ENCODE results near the gene IFT57.

Gene IFT57

DNA sequence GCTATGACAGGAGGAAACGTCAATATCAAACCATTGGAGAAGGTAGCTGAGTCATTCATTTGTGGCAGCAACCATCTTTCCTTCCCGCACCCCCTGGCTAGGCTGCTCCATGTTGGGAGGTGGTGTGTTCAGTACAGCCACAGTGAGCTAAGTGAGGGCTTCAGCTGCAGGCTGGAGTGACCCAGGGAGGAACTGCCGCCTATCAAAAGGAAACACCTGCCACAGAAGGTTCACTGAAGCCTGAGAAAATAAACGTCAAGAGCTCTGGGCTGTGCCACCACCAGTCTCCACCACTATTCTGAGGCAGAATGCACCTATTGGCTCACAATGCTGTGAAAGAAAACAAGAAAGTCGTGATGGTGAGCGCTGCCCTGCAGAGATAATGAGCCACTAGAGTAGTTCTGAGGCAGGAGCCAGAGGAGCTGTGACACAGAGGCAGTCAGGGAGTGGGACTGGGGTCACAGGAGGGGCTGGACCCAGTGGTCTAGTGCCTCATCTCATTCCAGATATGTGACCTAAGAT is 96.6 kb downstream of the IFT57 start:
- H3K79me2 ChIP-seq (ENCODE audit: low read length): no peaks in the 10 kb centered on the region
- H3K27ac ChIP-seq (ENCODE audit: low read length): peak overlapping the region; percentile 92
- peaks cover 27% of the 10 kb centered on the region for H3F3A ChIP-seq (ENCODE audit: insufficient read depth, low read length)
- peak overlapping the region; percentile 78 for H3K4me2 ChIP-seq (ENCODE audit: low read depth, low read length)
- TF ChIP-seq EZH2phosphoT487 (IDR thresholded peaks at IDR 0.05; ENCODE audit: low read length) (no peak), EZH2 (optimal IDR thresholded peaks at IDR 0.05; ENCODE audit: low read depth, low read length) (no peak)
- TF ChIP-seq, protein P1, sequence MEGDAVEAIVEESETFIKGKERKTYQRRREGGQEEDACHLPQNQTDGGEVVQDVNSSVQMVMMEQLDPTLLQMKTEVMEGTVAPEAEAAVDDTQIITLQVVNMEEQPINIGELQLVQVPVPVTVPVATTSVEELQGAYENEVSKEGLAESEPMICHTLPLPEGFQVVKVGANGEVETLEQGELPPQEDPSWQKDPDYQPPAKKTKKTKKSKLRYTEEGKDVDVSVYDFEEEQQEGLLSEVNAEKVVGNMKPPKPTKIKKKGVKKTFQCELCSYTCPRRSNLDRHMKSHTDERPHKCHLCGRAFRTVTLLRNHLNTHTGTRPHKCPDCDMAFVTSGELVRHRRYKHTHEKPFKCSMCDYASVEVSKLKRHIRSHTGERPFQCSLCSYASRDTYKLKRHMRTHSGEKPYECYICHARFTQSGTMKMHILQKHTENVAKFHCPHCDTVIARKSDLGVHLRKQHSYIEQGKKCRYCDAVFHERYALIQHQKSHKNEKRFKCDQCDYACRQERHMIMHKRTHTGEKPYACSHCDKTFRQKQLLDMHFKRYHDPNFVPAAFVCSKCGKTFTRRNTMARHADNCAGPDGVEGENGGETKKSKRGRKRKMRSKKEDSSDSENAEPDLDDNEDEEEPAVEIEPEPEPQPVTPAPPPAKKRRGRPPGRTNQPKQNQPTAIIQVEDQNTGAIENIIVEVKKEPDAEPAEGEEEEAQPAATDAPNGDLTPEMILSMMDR (IDR thresholded peaks at IDR 0.05; ENCODE audit: low read length): no peak
- DNase-seq: peak; percentile 93
- H2AFZ ChIP-seq (ENCODE audit: low read length): peak overlapping the region; percentile 56
- no peaks in the 10 kb centered on the region for H3K9me2 ChIP-seq (replicated peaks; ENCODE audit: insufficient read depth, low read length)
- no peaks in the 10 kb centered on the region for H3K27me3 ChIP-seq (replicated peaks; ENCODE audit: insufficient read depth, low read length)
- peaks cover 33% of the 10 kb centered on the region for H3K4me1 ChIP-seq (ENCODE audit: low read length)
- H3K9ac ChIP-seq (ENCODE audit: low read length): peak overlapping the region; percentile 79
- H3K36me3 ChIP-seq (replicated peaks; ENCODE audit: insufficient read depth, low read length): no peaks in the 10 kb centered on the region
- peak overlapping the region; percentile 55 for H3K4me3 ChIP-seq (ENCODE audit: low read length)
- no peaks in the 10 kb centered on the region for H4K20me1 ChIP-seq (ENCODE audit: insufficient read depth, low read length)
- H3K9me3 ChIP-seq (replicated peaks; ENCODE audit: insufficient read depth, low read length): no peaks in the 10 kb centered on the region

DNA sequence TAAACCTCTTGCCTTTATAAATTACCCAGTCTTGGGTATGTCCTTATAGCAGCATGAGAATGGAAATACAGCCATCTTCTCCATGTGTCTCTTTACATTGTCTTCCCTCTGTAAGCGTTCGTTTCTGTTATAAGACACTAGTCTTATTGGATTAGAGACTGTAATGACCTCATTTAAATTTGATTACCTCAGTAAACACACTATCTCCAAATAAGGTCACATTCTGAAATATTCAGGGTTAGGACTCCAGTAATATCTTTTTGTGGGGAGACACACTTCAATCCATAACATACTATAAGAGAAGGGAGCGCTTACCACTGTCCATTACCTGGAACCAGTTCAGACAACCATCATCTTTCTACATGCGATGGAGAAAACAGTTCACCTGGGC is 97.1 kb downstream of the IFT57 start:
- H3K4me1 ChIP-seq (ENCODE audit: low read length): peaks cover 33% of the 10 kb centered on the region
- H3K4me3 ChIP-seq (ENCODE audit: low read length): peak overlapping the region; percentile 55
- H3K9me2 ChIP-seq (replicated peaks; ENCODE audit: insufficient read depth, low read length): no peaks in the 10 kb centered on the region
- H3F3A ChIP-seq (ENCODE audit: insufficient read depth, low read length): peaks cover 27% of the 10 kb centered on the region
- H3K4me2 ChIP-seq (ENCODE audit: low read depth, low read length): peak overlapping the region; percentile 78
- H3K9ac ChIP-seq (ENCODE audit: low read length): peak overlapping the region; percentile 79
- no peak for DNase-seq
- H4K20me1 ChIP-seq (ENCODE audit: insufficient read depth, low read length): no peaks in the 10 kb centered on the region
- TF ChIP-seq EZH2 (optimal IDR thresholded peaks at IDR 0.05; ENCODE audit: low read depth, low read length) (no peak), EZH2phosphoT487 (IDR thresholded peaks at IDR 0.05; ENCODE audit: low read length) (no peak)
- TF ChIP-seq, protein P1 (IDR thresholded peaks at IDR 0.05; ENCODE audit: low read length): no peak
- H3K36me3 ChIP-seq (replicated peaks; ENCODE audit: insufficient read depth, low read length): no peaks in the 10 kb centered on the region
- peak overlapping the region; percentile 92 for H3K27ac ChIP-seq (ENCODE audit: low read length)
- H3K27me3 ChIP-seq (replicated peaks; ENCODE audit: insufficient read depth, low read length): no peaks in the 10 kb centered on the region
- H3K79me2 ChIP-seq (ENCODE audit: low read length): no peaks in the 10 kb centered on the region
- peak overlapping the region; percentile 56; the same call in 1 of the 2 replicates for H2AFZ ChIP-seq (ENCODE audit: low read length)
- H3K9me3 ChIP-seq (replicated peaks; ENCODE audit: insufficient read depth, low read length): no peaks in the 10 kb centered on the region

DNA sequence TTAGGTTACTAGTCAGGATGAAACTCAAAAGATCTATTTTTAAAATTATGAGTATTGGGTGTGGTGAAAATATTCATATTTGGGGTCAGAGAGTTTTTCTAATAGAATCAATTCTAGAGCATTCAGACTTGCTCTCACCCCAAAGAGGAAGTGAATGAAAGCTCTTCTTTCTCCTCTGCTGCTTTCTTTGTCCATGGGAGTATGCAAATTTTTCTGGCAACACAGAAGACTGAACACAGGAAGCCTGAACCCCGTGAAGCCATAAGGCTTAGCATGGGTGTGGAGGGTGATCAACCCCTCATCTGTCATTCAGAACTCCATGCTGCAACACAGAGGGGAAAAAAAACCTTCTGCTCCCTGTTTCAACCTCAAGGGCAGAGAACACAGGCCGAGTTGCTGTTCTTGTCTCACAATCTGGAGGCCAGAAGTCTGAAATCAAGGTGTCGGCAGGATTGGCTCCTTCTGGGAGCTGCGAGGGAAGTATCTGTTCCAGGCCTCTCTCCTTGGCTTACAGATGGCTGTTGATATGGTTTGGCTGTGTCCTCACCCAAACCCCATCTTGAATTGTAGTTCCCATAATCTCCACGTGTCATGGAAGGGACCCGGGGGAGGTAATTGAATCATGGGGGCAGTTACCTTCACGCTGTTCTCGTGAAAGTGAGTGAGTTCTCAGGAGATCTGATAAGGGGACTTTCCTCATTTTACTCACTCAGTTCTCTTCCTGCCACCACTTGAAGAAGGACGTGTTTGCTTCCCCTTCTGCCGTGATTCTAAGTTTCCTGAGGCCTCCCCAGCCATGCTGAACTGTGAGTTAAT is 97.7 kb downstream of the IFT57 start:
- H3F3A ChIP-seq (ENCODE audit: insufficient read depth, low read length): peaks cover 27% of the 10 kb centered on the region
- H3K9ac ChIP-seq (ENCODE audit: low read length): peak overlapping the region; percentile 79
- peak overlapping the region; percentile 55 for H3K4me3 ChIP-seq (ENCODE audit: low read length)
- no peaks in the 10 kb centered on the region for H4K20me1 ChIP-seq (ENCODE audit: insufficient read depth, low read length)
- DNase-seq: peak; percentile 82
- no peaks in the 10 kb centered on the region for H3K79me2 ChIP-seq (ENCODE audit: low read length)
- peak overlapping the region; percentile 78 for H3K4me2 ChIP-seq (ENCODE audit: low read depth, low read length)
- no peak for TF ChIP-seq EZH2phosphoT487 (IDR thresholded peaks at IDR 0.05; ENCODE audit: low read length)
- TF ChIP-seq, protein P1 (IDR thresholded peaks at IDR 0.05; ENCODE audit: low read length): 0 out of 2 replicates have a peak, but pooled peaks have one; percentile 4
- no peak for TF ChIP-seq EZH2 (optimal IDR thresholded peaks at IDR 0.05; ENCODE audit: low read depth, low read length)
- no peaks in the 10 kb centered on the region for H3K36me3 ChIP-seq (replicated peaks; ENCODE audit: insufficient read depth, low read length)
- peaks cover 33% of the 10 kb centered on the region for H3K4me1 ChIP-seq (ENCODE audit: low read length)
- H3K27ac ChIP-seq (ENCODE audit: low read length): peak overlapping the region; percentile 92
- H3K27me3 ChIP-seq (replicated peaks; ENCODE audit: insufficient read depth, low read length): no peaks in the 10 kb centered on the region
- peak overlapping the region; percentile 56 for H2AFZ ChIP-seq (ENCODE audit: low read length)
- H3K9me2 ChIP-seq (replicated peaks; ENCODE audit: insufficient read depth, low read length): no peaks in the 10 kb centered on the region
- H3K9me3 ChIP-seq (replicated peaks; ENCODE audit: insufficient read depth, low read length): no peaks in the 10 kb centered on the region
